HG03558 (cell line): ENCODE results near the gene GRIK5.

Experiments
- ATAC-seq: cut with Tn5 transposase; IDR thresholded peaks from one replicate; pipeline ENCODE4 v1.9.1; 2021; ENCODE audit warnings: moderate number of reproducible peaks; ENCODE audit not compliant: unreplicated experiment; ENCODE audit errors: extremely low read depth

Gene GRIK5

DNA sequence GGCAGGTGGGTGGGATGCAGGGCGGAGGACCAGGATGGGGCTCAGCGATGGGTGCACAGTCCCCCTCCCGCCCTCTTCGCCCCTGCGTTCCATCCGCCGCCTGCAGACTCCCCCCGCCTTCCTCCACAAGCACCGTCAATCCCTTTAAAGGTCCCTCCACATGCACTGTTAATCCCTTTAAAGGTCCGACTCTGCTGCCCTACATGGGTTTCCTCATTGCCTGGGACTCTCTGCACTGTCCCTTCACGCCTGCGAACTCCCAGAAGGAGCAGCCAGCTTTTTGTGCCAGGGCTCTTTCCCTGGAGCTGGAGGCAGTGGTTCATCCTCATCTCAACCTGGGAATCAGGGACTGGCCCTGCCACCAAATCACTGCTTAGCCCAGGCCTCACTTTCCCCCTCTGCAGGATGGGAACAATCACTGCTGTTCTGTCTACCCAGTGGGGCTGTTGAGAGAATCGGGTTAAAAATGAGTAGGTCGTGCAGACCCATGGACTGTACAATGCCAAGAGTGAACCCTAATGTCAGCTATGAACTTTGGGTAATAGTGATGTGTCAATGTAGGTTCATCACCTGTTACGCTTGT, 26.3 kb upstream of the GRIK5 start:
- no peak for ATAC-seq

DNA sequence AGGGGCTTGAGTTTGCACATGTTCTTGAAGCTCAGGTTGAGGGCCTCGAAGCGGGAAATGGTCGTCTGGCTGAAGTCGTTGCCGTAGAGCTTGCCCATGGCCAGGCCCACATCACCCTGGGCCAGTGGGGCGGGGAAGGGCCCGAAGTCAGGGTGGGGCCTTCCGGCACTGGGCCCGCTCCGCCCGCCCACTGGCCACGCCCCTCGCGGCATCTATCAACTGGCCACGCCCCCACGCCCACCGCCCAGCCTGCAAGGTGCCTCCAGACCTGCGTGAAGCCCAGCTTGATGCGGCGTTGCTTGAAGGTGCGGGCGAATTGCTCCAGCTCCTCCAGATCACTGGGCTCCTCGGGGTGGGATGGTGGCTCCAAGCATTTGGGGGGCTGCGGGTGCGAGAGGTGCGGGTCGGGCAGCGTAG, 25.8 kb upstream of the GRIK5 start:
- no peak for ATAC-seq

DNA sequence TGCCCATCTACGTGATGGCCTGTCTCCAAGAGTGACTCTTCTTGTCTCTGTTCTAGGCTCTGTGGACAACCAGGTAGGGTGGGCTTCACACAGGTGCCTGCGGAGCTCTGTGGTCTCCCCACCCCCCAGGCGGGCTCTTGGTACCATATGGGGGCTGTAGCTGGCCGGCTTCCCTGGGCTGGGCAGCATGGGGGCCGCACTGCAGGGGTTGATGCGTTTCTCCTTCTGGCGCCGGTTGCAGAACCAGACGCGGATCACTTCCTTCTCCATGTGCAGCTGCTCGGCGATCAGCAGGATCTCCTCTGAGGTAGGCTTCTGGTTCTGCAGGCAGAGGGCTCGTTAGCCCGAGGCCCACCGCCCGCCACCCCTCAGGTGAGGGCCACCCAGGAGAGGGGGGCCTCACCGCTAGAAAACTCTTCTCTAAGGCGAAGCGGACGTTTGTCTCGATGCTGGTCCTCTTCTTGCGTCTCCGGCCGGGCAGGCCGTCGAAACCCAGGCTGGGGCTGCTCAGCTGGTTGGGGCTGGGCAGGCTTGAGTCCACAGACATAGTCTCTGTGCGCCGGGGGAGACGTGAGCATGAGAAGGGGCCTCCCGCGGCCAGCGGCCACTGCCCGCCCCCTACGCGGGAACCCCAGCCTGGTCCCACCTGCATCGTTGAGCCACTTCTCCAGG, 25.3 kb upstream of the GRIK5 start:
- ATAC-seq, result no peak

DNA sequence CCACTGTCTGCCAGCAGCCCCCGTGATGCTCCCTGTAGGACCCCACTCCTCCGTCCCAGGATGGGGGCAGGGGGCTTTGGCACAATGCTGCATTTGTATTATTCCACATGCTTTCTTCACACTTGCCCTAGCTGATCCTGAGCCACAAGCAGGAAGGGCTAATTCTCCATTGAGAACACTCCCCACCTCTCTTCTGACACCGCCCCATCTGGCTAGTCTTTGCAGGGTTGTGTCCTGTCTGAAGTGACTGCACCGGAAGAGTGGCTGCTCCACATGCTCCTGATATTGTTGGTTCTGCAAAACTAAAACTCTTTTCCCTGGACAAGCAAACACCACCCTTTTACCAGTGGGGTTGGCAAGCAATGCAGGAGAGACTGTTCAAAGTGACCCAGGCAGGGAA, 23.9 kb upstream of the GRIK5 start:
- no peak for ATAC-seq

DNA sequence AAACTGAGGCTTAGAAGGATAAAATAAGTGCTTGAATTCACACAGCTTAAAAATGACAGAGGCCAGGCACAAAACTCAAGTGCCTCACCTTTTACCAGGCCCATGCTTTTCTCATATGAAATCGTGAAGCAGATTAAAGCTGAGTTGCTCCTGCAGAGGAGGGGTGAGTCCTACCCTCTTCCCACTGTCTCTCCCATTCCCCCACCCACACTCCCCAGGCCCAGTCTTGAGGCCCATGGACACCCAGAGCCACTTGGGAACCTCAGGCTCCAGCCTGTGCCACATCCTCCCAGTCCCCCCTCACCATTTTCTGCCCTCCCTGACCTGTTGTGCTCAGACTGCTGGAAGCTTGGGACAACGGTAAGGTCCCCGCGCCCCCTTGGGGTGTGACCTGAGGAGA, 23.5 kb upstream of the GRIK5 start:
- no peak for ATAC-seq

DNA sequence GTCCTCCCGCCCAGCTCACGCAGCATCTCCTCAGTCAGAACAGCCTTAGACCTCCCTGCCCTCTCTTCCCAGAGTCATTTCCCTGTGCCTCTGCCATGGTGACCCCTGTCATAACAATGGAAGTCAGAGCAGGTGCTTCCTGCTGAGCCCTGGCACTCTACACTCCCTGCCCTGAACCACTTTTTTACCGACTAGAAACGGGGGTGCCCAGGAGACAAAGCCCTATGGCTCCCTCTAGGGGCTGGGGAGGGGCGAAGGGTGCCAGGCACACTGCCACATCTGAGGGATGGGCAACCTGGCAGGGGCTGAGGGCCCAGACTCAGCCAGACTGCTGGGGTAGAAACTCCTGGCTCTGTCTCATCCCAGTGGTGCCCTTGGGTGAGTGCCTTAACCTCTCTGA, 22.3 kb upstream of the GRIK5 start:
- no peak for ATAC-seq

DNA sequence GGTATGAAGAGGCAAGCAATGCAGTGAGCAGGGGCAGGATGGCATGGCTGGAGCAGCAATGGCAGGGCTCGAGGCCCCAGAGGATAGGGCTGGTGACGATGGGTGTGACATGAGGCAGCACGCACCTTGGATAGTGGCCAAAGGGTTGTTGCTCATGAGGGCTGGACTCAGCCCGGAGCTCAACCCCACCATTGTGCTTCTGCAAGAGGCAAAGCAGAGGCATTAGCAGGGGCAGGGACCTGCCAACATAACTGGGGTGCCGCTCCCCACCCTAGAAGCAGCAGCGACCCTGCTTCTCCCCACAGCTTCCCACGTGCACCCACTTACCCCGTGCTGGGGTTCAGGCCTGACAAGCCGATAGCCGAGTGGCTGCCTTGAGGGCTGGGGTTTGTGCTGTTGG, 21.7 kb upstream of the GRIK5 start:
- ATAC-seq, result no peak

DNA sequence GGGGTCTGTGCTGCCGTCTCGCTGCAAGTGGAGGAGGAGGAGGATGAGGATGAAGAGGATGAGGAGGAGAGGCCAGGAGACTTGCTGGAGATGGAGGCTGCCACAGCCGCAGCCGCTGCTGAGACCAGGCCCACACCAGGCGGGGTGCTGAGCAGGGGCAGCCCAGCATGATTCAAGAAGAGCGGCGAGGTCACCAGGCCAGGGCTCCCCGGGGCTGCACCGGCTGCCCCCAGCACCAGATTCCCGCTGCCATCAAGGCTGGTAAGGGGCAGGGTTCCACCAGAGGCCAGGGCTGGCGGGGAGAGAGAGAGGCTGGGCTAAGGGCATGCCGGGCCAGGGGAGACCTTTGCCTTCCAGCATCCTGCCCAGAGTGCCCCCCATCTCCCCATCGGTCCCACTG, 21.3 kb upstream of the GRIK5 start:
- no peak for ATAC-seq

DNA sequence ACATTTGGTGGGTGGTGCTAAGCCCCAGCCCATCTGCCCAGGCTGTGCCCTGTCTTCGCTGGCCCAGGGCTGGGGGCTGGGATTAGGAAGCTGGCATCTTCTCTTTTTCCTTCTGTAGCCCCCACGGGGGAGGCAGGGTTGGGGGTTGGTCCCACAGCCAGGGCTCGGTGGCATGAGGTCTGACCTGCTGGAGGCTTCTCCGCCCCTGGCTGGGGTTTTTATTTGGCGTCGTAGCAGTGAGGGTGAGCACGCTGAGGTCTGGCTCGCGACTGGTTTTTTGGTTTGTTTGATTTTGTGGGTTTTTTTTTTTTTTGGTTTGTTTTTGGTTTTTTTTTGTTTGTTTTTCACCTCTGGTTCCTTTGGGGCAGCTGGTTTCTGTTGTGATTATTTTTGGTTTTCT, 20.7 kb upstream of the GRIK5 start:
- no peak for ATAC-seq

DNA sequence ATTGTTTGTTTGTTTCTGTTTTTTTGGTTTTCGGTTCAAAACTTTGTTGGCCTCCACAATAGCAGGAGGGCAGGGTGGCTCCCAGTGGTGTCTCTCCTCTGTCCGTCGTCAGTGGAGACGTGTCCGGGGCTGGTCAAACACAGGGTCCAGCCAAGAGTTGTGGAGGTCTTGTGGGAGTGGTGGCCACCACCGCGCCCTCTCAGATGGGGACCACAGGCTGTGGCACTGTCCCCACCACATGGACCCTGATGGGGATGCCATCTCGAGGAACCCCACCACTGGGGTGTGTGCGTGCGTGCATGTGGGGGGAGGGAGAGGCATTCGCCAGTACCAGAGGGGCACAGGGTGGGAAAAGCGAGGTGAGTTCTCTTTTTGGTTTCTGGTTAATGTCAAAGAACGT, 19.8 kb upstream of the GRIK5 start:
- ATAC-seq, result no peak

DNA sequence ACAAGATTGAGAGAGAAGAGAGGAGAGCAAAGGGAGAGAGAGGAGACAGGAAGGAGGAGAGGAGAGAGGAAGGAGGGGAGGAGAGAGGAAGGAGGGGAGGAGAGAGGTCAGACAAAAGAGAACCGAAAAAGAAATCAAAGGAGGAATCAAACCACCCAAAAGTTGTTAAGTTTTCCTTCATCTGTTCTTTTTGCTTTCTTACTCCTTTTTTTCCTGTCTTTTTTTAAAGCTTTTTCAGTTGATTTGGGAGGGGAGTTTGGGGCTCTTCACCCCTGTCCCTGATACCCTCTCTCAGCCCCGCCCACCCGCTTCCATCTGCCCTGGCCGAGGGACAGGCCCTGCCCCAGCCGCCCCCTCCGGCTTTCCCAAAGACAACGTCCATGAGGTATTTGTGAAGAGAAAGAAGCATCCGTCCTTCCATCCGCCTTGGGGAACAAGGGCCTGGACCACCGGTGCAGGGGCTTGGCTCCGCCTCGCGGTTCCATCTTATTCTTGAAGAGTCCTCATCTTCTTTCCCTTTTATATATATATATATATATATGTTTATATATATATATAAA, 19.3 kb upstream of the GRIK5 start:
- ATAC-seq, result no peak

DNA sequence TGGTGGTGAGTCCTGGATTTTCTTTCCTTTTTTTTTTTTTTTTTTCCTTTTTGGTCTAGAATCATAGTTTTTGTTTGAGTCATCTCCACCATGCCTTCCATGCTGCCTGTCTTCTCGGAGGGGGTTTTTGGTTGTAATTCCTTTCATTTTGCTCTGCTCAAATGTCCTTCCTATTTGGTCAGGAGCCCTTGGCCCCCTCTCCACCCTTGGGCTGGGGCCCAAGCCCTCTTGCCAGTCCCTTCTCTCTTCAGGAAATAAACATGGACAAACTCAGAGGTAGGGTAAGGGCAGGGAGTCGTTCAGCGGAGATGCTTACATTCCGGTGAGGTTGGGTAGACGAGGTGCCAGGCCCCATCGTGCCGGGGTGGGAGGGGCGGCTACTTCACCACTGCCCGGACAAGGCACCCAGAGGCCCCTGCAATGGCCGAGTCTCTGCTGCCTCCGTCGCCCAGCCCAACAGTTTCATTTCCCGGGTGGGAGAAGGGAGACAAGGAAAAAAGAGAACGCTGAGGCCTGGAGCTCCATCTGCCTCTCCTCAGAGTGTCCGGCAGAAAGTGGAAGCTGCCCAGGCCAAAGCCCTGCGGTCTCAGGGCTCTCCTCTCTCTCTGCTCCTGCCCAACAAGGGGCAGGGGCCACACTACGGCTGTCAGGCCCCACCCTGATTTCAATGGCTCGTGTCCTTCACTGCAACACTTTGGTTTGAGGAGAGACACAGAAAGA, 18.6 kb upstream of the GRIK5 start:
- ATAC-seq, result no peak

DNA sequence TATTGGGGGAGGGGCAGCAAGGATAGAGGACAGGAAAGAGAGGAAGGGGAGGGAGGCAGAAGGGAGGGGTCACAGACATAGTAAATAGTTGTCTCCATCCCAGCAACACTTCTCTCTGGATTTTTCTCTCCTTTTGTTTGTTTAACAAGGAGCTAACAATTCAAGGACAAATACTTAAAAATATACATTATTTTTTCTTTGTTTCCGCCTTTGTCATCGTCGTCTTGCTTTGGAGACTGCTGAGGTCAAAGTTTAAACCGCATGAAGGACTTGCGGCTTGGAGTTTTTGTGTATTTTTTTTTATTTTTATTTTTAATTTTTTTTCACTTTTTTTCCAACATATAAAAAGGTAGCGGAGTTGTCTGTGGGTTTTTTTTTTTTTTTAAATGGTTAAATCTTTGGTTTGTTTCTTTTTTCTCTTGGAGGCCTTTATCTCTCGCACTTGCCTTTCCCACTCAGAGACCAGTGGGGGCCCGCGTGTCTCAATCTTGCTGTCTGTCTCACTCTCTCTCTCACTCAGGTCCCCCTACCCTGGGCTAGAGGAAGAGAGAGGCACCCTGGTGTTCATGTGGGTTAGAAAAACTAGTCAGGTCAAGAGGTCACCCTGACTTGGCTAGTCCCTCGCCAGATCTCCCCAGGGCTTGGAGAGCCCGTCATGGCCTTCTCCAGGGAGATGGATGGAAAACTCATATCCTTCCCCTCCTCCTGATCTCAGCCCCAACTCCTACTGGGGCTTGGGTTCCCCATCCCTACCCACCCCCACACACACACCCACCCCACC, 17.0 kb upstream of the GRIK5 start:
- no peak for ATAC-seq

DNA sequence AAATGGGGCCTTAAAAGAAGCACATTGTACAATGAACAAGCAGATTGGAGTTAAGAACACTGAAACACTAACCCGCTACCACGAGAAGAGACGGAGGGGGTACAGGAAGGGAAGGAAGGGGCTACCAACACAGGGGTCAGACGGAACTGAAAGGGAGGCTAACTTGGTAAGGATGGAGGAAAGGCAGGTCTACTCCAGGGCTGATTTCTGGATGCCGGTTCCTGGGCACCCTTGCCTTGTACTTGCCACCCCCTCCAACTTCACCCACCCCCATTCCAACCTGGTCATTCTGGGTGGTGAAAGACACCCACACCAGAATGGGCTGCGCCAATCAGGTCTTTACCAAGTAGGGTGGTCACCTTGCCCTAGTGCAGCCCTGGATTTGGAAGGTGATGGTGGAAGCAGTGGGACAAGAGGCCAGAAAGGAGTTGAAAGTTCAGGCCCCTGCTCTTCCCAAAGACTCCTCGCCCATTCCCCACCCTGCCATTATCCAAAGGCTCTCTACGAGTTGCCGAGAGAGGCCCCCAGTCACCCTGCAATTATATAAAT, 16.3 kb upstream of the GRIK5 start:
- ATAC-seq, result no peak

DNA sequence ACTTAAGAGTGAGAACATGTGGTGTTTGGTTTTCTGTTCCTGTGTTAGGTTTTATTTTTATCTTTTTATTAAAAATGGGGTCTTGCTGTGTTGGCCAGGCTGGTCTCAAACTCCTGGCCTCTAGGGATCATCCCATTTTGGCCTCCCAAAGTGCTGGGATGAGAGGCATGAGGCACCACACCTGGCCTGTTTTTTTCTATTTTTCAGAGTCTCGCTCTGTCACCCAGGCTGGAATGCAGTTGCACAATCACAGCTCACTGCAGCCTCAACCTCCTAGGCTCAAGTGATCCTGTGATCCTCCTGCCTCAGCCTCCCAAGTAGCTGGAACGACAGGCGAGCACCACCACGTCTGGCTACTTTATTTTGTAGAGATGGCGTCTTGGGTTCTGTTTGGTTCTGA, 13.5 kb upstream of the GRIK5 start:
- no peak for ATAC-seq

DNA sequence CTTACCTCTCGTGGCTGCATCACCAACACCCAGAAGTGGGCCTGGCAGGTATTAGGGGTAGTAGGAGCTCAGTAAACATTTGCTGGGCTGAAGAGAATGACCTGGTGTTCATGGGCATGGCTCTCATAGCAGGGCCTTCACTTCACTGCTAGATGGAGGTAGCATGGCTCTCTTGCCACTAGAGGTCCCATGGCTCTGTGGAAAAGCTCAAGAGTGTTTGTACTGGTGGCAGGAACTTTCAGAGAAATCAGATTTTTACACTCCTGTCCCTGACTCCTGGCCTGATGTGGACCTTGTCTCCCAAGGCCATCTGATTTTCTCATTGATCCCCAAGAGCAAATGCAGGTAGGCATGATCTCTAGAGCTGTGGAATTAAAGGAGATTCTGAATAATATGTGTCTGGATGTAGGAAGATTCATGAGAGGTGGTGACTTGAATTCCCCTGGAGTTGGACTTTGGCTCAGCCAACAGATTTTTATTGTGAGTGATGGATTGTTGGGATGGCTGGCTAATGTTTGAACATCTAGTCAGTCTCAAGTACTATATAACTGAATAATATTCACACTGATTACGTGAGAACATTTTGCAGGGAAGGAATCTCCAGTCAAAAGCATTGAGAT, 11.7 kb upstream of the GRIK5 start:
- no peak for ATAC-seq

DNA sequence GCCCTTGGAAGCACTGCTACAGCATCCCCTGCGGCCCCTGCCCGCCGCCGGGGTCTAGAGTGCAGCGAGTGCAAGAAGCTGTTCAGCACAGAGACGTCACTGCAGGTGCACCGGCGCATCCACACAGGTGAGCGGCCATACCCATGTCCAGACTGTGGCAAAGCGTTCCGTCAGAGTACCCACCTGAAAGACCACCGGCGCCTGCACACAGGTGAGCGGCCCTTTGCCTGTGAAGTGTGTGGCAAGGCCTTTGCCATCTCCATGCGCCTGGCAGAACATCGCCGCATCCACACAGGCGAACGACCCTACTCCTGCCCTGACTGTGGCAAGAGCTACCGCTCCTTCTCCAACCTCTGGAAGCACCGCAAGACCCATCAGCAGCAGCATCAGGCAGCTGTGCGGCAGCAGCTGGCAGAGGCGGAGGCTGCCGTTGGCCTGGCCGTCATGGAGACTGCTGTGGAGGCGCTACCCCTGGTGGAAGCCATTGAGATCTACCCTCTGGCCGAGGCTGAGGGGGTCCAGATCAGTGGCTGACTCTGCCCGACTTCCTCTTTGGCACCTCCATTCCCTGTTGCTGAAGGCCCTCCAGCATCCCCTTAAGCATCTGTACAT, 10.9 kb upstream of the GRIK5 start:
- no peak for ATAC-seq

DNA sequence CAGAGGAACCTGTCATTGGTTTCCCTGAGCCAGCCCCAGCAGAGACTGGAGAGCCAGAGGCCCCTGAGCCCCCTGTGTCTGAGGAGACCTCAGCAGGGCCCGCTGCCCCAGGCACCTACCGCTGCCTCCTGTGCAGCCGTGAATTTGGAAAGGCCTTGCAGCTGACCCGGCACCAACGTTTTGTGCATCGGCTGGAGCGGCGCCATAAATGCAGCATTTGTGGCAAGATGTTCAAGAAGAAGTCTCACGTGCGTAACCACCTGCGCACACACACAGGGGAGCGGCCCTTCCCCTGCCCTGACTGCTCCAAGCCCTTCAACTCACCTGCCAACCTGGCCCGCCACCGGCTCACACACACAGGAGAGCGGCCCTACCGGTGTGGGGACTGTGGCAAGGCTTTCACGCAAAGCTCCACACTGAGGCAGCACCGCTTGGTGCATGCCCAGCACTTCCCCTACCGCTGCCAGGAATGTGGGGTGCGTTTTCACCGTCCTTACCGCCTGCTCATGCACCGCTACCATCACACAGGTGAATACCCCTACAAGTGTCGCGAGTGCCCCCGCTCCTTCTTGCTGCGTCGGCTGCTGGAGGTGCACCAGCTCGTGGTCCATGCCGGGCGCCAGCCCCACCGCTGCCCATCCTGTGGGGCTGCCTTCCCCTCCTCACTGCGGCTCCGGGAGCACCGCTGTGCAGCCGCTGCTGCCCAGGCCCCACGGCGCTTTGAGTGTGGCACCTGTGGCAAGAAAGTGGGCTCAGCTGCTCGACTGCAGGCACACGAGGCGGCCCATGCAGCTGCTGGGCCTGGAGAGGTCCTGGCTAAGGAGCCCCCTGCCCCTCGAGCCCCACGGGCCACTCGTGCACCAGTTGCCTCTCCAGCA, 10.1 kb upstream of the GRIK5 start:
- no peak for ATAC-seq

DNA sequence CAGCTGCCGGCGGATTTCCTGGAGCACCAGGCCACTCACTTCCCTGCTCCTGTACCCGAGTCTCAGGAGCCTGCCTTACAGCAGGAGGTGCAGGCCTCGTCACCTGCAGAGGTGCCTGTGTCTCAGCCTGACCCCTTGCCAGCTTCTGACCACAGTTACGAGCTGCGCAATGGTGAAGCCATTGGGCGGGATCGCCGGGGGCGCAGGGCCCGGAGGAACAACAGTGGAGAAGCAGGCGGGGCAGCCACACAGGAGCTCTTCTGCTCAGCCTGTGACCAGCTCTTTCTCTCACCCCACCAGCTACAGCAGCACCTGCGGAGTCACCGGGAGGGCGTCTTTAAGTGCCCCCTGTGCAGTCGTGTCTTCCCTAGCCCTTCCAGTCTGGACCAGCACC, 9.3 kb upstream of the GRIK5 start:
- ATAC-seq, result no peak
